Putamen (tissue), 1 donor: ENCODE measurements around the gene SNX8.
"Not testable (repeated sequence)": the region's sequence is repeated elsewhere in the genome, so short reads cannot be mapped to it uniquely, and the experiment has no call there.

Experiments used
- DNase-seq: peaks from one replicate; pipeline ENCODE4 v3.0.0-alpha.2; 2016; ENCODE audit warnings: low spot score

SNX8 gene

DNA sequence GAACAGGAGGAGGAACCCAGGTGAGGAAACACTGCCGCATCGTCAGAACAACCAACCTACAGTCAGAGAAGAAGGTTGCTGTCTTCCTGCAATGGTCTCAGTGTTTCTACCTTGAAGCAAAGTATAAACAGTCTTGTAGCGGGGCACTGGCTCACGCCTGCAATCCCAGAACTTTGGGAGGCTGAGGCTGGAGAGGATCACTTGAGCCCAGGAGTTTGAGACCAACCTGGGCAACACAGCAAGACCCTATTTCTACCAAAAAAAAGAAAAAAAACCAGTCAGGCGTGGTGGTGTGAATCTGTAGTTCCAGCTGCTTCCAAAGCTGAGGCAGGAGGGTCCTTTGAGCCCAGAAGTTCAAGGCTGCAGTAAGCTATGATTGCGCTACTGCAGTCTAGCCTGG is 23.4 kb downstream of the SNX8 start:
- DNase-seq = no peak

DNA sequence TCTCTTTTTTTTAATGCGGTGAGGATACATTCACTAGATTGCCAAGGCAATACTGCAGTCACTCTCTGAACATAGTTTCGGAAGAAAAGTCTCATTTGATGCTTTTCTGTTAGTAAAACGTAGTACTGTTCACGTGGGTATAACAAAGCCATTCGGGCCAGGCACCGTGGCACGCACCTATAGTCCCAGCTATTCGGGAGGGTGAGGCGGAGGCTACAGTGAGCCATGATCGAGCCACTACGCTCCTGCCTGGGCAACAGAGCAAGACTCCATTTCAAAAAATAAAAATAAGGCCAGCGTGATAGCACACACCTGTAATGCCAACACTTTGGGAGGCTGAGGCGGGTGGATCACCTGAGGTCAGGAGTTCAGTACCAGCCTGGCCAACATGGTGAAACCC is 24.6 kb downstream of the SNX8 start:
- DNase-seq = no peak

DNA sequence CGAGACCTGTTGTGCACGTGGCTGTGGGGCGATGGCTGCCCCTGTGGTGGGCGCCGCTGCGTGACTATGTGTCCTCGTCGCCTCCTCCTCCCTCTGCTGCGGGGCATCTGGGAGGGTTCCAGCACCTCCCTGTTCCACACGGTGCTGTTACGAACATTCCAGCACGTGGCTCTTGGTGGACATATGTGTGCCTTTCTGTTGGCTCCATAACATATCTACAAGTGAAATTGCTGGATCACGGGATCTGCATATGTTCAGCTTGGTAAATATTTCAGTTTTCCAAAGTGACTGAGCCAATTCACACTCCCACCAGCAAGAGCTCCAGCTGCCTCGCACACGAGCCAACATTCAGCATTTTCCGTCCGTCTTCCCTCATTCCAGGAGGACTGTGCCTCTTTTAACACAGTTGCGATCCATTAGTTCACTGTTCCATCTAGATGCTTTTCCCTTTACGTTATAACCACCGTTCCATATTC is 25.1 kb downstream of the SNX8 start:
- DNase-seq = no peak

DNA sequence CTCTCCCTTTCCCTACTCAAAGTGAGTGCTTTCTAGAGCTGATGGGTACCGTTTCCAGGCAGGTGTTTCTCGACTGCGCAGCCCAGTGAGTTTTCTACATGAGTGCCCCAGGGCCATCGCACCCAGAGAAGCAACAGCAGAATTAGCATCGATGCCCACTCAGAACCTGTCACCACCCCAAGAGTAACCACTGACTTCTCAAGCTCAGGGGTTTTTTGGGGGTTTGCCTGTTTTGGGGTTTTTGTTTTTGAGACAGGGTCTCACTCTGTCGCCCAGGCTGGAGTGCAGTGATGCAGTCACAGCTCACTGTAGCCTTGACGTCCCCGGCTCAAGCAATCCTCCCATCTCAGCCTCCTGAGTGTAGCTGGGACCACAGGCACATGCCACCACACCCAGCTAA is 25.7 kb downstream of the SNX8 start:
- no peak for DNase-seq

DNA sequence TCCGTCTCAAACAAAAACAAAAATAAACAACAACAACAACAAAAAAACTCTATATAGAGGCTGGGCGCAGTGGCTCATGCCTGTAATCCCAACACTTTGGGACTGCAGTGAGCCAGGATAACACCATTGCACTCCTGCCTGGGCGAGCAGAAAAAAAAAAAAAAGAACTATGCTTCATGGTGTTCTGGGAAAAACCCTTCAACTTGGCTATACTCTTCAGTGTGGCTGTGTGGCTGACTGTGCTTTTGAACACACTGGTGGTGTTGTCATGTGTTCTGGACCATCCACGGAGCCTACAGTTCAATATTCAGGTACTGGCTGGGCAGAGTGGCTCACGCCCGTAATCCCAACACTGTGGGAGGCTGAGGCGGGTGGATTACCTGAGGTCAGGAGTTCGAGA is 26.5 kb downstream of the SNX8 start:
- no peak for DNase-seq

DNA sequence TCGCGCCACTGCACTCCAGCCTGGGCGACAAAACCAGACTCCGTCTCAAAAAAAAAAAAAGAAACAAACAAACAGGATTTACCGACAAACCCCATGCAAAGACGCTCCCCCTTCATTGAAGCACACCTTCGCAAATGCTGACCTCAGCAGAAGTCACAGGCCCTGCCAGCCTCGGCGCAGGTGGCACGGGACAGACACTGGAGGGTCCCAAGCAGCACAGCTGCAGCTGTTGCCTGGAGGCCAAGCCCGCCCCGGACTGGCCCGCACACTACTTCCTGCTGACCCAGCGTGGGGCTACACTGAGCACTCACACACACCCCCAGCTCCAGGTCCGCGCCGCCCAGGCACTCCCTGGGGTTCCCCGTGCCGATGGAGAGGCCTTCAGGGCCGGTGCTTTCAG is 31.2 kb downstream of the SNX8 start:
- no peak for DNase-seq

DNA sequence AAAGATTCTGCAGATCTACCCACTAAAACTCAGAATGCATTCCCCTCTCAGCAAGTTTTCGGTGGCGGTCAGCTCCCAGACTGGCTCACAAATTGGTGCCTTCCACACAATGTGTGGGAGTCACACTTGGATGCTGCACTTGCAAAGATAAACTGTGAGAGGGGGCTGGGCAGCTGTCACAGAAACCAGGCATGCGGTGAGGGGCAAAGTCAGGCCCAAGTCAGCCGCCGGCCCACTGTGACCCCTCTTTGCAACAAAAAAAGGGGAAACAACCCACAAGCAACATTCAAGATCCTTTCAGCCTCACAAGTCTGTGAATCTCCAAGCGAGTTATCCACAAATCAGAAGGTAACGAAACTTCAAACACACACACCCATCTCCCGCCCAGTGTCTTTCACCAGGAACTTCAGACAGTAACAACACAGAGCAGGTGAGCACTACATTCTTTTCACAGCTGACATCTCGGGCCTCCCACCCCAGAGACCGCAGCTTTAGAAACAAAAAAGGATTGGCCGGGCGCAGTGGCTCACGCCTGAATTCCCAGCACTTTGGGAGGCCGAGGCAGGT is 32.0 kb downstream of the SNX8 start:
- no peak for DNase-seq

DNA sequence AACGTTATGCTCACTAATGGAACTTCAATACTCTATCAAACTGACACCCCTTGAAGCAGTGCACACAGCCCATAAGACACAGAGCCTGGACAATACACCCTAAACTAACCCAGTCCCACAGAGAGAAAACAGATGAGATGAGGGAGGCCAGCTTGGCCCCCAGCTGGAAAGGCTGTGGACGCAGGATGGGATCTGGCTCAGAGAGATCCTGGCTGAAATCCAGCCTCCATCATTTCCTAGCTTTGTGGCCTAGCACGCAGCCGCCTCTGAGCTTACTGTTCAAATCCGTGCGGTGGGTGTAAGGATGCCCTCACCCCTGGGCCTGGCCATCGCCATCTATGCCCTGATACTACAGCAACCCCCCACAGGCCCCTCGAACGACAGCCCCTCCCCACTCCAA is 32.7 kb downstream of the SNX8 start:
- DNase-seq = peak; percentile 14

DNA sequence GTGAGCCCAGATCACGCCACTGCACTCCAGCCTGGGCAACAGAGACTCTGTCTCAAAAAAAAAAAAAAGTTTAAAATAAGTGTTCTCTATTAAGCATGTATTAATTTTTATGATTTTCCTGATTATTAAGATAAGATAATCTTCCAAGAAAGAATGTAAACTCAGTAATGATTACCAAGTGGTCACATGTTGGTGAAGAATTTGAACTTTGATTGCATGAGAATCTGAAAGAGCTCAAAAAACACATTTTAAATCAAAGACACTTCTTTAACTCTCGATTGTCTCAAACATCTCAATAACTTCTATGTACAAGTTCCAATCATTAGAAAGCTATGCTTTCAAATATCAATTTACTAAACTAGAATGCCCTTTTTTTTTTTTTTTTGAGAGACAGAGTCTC is 33.8 kb downstream of the SNX8 start:
- no peak for DNase-seq

DNA sequence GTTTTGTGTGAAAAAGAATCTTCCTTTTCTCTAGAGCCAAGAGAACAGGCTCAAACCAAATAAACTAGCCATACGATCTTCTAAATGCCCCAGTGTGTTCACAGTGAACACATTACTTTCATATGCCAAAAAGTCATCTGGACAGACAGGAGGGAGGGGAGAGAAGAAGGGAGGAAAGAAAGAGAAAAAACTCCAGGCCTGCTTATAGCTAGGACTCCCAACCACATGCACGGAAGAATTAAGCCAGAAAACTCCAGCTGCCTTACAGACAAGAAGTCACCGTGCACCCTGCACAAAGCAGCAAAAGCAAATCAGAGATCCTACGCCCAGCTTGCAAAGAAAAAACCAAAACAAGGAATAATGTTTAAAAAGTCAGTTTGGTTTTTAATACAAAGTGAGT is 34.3 kb downstream of the SNX8 start:
- no peak for DNase-seq

DNA sequence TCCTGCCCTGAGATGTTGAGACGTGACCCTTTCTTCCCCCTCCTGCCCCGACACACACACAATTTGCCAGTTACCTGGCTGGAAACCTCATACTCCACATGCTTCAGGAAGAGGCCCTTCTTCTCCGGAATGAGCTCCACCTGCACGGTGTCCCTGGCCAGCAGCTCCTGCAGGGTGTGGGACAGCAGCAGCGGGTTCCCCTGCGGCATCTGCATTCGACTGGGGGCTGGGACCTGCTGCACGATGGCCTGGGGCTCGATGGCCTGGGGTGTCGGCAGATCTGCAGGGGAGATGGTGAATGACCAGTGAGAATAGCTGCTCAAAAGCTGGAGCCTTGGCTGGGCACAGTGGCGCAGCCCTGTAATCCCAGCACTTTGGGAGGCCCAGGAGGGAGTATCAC is 36.2 kb downstream of the SNX8 start:
- no peak for DNase-seq

DNA sequence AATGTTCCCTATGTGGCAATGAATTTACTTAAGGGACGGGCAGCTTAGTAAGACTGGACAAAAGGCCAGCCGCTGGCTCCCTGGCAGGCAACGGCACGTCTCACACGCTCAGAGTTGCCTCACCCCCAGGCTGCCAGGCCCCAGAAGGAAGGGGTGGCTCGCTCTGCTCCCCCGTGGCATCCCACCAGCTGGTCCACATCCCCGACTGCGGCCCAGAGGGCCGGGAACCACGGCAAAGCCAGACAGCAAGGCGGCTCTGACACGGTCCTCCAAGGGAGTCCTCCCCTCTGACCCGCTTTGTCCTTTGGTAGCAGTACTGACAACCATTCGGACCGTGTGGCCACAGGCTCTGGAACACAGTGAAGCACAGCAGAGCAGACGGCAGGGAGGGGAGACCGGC is 38.1 kb downstream of the SNX8 start:
- no peak for DNase-seq

DNA sequence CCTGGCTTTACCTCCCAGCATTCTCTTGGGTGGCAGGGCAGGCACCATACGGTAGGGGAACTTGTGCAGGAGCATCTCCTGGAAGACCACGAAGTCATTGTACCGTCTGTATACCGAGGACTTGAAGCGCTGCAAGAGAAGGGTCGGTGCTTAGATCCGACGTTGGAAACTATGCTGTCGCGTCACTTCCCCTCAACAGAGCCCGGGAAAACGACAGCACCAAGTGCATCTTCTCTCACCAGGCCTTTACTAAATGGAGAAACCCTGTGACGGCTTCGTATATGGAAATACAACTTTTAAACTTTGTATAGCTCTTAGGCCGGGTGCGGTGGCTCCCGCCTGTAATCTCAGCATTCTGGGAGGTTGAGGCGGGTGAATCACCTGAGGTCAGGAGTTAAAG is 39.1 kb downstream of the SNX8 start:
- no peak for DNase-seq

DNA sequence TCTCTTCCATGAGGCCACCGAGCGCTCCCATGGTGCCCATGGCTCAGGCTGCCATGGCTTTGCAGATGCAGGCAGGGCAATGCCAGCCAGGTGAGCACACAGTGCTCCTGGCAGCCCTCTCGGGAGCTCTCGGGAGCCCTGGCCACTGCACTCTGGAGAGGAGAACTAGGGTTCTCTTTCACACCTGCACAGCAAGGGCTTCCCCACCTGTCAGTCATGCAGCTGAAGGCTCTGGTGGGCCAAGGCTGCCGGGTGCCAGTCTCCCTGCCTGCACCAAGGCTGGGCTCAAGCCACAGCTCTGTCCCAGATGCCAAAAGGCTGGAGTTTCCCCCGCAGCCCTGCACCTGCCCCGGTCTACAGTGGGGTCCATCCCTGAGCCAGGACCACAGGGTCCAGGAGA is 39.6 kb downstream of the SNX8 start:
- no peak for DNase-seq

DNA sequence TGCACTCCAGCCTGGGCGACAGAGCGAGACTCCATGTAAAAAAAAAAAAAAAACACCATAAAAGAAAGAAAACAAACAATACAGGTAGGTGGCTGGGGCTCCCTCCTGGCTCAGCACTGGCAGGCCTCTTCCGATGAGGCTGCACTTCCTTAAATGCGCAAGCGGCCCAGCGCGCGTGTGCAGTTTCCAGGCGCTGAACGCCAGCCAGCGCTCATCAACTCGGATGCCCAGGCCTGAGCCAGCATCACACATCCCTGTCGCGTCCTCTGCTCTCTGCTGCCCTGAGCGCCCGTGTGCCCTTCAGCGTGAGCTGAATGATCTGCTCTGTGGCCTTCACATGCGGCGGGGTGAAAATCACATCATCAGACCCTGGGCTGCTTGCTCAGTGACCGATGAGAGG is 40.4 kb downstream of the SNX8 start:
- no peak for DNase-seq

DNA sequence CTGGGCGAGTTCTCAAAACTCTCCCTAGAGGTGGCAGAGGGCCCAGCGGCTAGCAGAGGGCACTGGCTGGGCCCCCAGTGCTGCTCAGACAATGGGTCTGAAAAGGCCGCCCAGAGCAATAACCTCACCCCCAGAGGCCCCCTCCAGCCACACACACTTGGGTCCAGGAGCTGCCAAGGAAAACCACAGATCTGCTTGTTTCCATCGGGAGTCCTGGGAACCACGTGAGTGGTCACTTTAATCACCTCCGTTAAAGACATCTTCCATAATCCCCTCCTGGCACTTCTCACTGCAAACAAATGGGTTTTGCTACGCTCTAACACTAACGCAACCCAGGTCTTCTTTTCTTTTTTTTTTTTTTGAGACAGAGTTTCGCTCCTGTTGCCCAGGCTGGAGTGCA is 42.2 kb downstream of the SNX8 start:
- DNase-seq = no peak

DNA sequence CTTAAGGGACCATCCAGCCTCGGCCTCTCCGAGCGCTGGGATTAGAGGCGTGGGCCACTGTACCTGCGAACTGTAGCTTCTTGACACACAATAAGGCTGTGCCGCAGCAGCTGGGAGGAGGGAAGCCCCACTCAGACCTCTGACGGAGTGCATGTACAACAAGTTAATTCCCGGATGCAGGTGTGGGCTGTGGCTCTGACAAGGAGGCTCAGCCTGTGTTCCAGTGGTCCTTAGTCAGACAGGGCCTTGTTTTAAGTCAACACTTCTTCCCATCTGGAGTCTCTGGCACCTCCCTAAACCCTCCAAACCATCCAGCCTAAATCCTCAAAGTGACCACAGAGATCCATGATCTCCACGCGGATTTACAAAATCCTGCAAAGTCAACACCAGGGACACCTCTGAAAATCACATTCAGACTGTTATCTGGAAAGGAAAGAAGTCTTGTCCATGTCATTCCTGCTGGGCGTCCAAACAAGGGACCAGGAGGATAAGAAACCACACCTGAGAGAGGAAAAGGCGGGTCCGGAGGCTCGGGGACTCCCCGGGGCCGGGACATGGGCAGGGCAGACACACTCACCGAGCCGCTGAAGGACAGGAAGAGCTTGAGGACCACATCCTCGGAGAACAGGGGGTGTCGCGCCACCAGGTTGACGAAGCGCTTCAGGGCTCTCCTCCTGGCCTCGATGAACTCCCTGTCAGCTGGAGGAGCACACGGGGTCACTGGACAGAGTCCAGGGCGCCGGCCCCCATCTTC is 42.8 kb downstream of the SNX8 start:
- DNase-seq = no peak

DNA sequence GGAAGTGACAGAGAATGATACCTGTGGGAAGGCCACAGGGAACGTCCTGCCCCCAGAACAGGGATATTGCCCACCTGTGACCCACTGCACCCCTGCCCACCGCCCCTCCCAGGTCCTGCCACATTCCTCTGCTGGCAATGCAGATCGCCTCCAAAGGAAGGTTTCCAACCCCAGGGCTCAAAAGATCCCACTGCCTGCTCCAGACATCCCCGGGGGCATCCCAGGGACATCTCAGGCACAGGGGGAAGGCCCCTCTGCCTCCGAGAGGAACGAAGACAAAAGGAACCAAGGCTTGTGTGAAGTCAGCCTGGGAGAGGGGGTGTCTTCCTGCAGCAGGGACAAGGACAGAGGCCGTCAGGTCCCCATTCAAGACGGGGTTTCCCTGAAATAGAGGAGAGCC is 43.7 kb downstream of the SNX8 start:
- DNase-seq = no peak

DNA sequence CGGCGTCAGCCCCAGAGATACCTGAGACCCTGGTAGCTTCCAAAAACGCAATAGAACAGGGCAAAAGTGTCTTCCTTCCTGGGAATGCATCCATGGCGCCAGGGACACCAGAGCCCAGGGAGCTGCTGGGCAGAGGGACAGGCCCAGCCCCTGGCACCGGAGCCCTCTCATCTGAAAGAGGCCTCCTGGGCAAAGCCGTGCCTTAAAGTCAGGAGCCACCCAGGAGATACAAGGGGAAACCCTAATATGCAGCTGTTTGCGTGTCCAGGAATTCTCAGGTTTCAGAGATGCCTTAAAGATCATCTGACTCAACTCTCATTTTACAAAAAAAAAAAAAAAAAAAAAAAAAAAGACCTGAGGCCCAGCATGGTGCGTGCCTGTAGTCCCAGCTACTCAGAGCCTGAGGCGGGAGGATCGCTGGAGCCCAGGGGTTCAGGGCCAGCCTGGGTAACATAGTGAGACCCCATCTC is 44.2 kb downstream of the SNX8 start:
- DNase-seq = no peak

DNA sequence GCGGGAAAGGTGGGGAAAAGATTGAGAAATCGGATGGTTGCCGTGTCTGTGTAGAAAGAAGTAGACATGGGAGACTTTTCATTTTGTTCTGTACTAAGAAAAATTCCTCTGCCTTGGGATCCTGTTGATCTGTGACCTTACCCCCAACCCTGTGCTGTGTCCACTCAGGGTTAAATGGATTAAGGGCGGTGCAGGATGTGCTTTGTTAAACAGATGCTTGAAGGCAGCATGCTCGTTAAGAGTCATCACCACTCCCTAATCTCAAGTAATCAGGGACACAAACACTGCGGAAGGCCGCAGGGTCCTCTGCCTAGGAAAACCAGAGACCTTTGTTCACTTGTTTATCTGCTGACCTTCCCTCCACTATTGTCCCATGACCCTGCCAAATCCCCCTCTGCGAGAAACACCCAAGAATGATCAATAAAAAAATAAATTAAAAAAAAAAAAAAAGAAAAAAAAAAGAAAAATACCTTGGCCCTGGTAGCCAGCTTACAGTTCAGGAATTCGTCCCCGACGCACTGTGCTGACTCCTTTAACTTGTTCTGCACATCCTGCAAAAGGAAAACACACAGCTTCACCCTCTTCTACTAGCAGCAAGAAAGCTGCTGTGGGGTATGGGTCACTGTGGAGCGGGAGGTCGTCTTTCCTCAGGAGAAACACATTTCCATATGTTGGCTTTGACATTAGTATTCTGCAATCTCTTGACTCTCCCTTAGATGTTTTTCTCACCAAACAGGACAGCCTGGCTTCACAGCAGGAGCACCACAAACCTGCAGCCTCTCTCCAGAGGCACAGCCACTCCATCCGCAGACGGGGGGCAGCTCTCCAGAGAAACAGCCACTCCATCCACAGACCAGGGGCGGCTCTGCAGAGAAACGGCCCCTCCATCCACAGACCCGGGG is 44.9 kb downstream of the SNX8 start:
- DNase-seq = not testable (repeated sequence)

DNA sequence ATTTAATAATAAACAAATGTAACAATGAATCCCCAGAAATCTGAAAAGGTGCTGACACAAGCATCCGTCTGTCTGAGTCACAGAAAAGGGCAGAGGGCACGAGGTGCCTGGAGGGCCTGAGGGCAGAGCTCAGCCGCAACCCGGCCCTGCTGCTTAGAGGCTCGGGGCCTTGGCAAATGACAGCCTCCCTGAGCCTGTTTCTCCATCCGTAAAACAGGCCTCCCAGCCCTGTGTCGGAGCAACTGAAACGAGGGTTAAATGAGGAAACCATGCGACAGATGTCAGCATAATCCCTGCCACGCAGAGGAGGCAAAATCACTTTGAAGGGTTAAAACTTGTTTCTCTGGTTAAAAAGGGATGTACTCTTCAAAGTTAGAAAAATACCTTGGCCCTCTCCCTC is 47.3 kb downstream of the SNX8 start:
- DNase-seq = no peak

DNA sequence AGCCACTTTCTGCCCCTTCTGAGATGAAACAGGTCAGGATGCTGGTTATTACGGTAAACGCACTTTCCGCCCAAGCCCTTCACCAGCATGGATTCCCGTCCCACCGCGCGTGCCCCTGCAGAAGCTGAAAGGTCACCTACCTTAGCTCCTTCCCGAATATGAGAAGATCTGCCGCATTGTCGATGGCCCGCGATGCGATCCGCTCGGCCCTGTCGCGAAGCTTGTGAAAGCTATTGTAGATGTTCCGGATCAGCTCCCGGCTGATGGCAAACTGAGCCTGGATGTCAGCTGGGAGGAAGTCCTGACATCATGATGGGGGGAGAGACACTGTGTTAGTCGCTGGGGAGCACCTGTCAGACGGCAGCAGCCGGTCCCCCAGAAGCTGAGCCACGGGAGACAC is 50.1 kb downstream of the SNX8 start:
- DNase-seq = no peak

DNA sequence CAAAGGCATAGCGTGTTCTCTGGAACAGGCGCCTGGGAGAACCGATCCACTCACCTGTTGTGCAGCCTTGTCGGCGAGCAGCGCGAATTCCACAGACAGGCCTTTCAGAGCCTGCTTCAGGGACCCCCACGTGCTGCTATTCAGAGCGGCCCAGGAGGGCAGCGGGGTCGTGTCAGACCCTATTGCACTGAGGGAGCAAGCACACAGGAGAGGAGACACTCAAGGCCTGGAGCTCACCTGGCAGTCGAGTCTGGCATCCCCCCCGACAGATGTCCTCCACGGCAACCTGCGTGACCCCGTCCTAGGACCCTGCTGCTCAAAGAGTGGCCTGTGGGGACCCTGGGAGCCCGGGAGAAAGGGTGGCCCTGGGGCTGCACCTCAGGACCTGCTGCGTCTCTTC is 51.1 kb downstream of the SNX8 start:
- DNase-seq = no peak
